HS-5 (cell line): ENCODE results near the gene PIAS1.
A peak's percentile ranks its signal among the peaks of the same experiment; 100 is the strongest.
"Not testable (repeated sequence)": the region's sequence is repeated elsewhere in the genome, so short reads cannot be mapped to it uniquely, and the experiment has no call there.

ENCODE experiments used
- DNase-seq: peaks from one replicate; pipeline ENCODE4 v3.0.0-alpha.2; 2012; ENCODE audit warnings: low read depth

The PIAS1 gene

DNA sequence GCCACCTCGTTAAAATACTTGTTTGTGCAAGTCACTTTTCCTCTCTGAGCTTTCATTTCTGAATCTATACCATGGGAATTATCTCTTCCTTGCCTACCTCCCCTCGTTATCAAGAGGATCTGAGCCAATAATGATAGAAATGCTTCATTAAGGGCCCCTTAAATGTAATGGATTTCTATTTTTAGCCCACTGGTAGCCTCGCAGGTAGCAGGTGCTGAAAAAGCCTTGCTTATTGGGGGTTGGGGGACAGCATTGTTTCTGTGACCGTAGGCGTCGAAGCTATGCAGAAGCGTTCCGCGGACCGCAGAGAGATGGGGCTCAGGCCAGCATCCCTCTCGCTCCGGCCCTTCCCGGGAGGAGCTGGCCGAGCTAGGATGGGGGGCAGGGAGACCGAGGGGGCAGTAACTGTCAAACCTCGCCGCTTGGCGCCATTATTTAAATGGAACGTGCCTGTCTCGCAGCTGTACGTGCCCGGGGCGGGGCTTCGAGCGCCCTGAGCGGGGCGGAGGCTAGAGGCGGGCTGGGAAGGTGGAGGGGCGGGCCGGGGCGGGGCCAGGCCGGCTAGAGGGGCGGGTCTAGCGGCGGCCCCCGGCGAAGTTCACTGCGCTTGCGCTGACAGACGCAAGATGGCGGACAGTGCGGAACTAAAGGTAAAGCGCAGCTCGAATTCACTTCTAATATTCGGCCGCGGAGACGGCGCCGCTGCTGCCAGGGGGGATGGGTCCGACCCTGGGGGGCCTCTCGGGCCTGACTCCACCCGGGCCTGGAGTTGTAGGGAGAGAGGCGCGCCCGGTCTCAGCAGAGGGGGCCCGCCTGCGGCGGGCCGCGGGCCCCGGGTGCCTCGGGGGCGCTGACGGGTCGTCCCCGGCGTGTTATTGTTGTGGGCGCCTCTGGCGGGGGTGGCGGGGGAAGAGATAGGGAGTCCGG is at the start of gene PIAS1:
TSS of gene PIAS1 (plus strand) at position 615 of the 927 bp plus-strand sequence. CDS start at position 627, 12 bp downstream.
- DNase-seq: peak; percentile 48

DNA sequence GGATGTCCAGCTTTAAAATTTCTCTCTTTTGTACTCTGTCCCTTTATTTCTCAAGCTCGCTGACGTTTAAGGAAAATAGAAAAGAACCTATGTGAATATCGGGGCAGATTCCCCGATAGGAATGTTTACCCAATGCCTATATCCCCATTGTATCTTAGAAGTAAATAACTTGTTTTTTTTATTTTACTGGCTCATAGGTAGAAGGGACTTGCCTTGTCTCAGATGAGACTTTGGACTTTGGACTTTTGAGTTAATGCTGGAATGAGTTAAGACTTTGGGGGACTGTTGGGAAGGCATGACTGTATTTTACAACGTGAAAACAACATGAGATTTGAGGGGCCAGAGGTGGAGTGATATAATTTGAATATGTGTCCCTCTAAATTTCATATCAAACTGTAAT is 46.5 kb upstream of the PIAS1 start:
- not testable (repeated sequence) for DNase-seq

DNA sequence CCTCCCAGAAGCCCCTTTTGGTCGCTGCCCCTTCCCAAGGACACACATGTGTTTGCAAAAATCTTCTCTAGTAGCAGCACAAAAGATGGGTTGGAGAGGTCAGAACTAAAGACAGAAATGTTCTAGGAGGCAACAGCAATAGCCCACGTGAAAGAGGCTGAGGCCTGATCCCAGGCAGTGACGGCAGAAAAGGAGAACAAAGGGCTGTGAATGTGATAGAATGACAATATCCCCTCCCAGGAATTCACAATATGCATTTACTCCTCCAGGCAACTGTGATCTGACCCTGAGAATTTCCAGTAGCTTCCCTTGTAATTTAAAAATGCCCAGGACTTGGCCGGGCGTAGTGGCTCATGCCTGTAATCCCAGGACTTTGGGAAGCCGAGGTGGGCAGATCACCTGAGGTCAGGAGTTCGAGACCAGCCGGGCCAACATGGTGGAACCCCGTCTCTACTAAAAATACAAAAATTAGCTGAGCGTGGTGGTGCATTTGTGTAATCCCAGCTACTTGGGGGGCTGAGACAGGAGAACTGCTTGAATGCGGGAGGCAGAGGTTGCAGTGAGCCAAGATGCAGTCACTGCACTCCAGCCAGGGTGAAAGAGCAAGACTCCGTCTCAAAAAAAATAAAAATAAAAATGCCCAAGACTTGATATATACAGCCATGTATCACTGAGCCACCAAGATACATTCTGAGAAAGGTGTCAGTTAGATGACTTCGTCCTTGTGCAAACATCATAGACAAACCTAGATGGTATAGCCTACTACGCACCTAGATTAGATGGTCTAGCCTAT is 43.6 kb upstream of the PIAS1 start:
- no peak for DNase-seq

DNA sequence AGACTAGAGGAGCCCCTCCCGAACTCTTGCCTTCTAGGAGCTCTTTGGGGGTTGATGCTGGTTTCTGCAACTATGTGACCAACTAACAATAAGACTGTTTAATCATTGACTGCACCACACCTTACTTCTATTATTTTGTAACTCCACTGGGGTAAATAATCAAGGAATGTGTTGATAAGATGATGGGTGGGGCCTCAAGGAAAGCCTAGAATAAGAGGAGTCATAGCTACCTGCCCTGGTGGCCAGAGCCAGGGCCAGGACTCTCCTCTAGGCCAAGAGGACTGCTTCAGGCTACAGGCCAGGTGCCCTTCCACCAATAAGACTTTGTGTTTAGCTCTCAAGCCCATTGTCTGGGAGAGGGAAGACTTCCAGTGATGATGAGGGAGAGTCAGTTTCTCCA is 41.2 kb upstream of the PIAS1 start:
- DNase-seq: no peak

DNA sequence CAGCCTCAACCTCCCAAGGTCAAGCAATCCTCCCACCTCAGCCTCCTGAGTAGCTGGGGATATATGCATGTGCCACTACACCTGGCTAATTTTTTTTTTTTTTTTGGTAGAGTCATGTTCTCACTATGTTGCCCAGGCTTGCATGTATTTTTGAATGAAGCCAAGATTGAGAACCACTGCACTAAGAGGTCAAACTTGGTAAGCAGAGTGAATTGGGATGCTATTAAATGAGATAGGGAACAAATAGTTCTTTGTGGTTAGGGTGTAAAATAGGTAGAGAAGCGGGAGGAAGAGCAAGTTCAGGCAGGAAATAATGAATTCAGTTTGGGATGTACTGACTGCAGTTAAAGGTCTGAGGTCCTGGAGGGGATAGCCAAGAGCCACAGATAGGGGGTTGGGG is 39.9 kb upstream of the PIAS1 start:
- no peak for DNase-seq

DNA sequence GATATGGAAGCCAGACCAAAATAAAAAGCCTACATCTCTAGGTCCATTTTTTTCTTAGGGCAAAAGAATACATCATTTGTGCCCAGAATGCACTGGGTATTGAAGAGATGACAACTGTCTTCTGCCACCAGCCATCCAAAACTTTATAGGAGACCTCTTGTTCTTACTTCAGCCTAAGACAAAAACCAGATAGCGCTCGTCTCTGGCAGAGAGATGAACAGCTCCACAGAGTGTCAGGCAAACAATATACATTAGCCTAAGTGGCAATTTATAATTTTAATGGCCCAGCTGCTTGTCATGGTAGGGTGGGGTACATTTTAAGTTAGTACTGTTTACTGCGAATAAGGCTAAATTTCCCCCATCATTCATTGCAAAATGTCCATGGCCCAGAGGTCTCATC is 38.9 kb upstream of the PIAS1 start:
- DNase-seq: no peak

DNA sequence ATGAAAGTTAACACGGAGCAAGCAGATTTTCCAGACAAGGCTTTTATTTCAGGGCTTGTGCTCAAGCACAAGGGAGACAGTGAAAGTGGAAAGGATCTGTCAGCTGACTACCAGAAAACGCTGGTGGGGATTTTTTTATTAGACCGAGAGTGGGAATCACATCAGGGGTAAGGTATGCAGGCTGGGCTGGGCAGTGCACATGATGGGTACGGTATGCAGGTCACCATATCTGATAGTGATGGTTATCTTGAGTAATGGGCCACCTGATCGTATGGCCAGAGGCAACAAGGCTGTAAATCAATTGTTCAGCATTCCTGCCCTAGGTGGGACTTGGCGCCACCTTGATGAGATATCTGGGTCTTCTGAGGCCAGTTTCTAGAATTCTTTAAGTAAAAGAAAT is 36.9 kb upstream of the PIAS1 start:
- no peak for DNase-seq

DNA sequence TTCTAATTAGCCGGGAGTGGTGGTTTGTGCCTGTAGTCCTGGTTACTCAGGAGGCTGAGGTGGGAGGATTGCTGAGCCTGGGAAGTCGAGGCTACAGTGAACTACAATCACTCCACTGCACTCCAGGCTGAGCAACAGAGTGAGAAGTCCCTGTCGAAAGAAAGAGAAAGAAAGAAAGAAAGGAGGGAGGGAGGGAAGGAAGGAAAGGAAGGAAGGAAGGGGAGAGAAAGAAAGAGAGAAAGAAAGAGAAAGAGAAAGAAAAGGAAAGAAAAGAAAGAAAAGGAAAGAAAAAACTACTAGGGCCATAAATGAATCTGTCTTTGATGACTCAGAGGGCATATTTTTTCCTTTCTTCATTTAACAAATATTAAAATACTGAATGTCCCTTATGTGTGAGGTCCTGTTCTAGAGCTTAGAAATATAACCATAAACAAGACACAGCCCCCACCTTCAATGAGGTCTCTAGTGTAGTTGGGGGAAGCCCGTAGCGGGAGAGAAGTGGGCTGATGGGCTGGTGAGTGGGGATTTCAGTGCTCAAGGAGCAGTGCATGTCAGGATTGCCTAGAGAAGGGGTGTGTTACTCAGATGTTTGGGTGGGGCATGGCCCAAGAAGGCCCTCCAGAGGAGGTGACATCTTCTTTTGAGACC is 35.2 kb upstream of the PIAS1 start:
- no peak for DNase-seq

DNA sequence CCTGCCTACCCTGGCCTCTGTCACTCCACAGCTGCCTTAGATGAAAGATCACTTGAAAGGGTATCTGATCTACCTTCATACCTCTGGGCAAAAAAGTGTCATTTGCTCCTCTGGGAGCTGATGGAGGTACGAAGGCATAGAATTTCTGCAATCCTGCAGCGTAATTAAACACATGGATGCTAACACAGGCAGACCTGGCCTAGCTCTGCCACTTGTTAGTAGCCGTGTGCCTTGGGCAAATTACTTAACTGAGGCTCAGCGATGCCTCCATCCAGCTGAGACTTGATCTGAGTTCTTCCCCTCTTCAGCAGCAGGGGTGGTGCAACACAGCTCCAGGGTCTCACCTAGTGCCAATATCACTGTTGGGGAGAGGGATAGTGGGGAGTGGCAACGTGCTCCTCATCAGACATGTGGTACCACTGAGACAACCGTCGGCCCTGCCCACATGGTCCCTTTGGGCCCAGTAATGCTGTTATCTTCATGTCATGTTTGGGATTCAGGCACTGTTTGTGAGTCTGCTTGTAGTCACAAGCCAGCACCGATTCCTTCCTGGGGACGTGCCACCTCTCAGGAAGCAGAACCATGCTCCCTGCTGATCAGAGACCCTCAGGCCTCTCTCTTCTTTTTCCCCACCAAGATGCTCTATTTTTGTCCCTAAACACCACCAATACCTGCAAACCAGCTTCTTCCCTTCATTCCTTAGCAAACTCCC is 34.1 kb upstream of the PIAS1 start:
- no peak for DNase-seq

DNA sequence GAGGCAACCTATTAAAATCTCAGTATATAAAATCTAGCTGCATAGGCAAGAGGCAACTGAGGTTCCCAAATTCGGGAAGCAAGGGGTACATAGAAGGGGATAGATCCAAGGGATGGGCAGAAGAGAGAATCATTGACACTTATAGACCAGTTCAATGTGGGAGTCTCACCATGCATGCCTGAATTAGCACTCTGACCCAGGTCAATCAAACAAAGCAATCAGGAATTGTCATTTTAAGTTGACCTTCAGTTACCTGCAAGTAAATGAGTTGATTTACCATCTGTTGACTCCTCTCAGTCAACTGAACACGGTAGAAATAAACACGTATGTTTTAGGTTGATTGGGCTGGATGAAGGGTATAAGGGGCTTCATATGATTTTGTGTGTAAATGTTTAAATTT is 33.4 kb upstream of the PIAS1 start:
- DNase-seq: no peak

DNA sequence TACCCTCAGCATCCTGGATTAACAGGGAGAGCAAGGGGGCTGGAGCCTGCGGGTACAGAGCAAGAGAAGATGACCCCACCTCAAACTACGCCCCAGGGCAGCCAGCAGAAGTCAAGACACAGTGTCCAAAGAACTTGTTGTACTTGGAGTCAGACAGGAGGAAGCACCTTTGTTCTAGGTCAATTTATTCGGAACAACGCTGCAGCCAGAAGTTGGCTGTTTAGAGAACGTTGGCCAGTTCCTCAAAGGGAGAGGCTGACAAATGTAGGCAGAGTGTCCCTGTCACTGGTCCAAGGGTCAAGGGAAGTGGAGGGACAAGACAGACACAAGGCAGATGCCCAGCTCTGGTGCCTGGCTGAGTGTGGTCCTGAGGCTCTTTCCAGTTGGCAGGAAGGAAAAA is 32.1 kb upstream of the PIAS1 start:
- DNase-seq: no peak

DNA sequence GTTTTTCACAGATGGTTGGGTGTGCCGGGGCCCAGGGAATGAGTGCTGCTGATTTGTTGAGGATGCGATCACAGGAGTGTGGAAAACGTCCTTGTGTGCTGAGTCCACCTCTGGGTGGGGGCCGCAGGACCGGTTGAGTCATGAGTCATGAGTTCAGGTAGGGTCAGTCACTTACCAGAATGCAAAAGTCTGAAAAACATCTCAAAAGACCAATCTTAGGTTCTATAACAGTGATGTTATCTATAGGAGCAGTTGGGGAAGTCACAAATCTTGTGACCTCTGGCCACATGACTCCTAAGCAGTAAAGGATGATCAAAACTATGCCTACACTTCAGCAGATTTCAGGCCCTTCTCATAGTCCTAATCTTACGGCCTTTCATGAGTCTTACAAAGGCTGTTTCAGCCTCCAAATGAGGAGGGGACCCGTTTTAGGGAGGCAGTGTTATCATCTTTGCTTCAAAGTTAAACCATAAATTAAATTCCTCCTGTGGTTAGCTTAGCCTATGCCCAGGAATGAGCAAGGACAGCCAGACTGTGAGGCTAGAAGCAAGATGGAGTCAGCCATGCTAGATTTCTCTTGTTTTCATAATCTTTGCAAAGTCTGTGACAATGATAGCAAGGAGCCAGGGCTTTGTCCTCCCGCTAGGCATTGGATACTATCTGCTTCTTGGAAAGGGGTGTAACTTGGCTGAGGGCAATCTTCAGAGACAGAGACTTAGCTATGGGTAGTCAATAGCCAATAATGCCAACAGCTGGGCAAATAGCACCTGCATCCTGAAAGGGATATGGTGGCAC is 30.6 kb upstream of the PIAS1 start:
- no peak for DNase-seq

DNA sequence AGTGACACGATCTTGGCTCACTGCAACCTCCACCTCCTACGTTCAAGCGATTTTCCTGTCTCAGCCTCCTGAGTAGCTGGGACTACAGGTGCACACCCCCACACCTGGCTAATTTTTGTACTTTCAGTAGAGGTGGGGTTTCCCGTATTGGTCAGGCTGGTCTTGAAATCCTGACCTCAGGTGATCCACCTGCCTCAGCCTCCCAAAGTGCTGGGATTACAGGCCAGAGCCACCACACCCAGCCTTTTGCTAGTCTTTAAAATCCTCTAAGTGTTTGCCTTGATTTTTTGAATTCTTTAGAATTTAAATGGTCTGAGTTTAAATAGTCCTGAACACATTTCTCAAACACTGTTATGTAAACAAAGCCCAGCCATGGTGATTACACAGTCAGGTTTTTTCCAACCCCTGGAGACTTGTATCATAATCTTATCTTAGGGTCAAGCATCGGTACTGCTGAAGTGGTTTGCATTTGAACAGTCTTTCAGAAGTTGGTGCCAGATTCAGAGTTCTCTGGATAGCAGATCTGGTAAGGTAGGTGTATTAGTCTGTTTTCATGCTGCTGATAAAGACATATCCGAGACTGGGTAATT is 28.2 kb upstream of the PIAS1 start:
- DNase-seq: no peak

DNA sequence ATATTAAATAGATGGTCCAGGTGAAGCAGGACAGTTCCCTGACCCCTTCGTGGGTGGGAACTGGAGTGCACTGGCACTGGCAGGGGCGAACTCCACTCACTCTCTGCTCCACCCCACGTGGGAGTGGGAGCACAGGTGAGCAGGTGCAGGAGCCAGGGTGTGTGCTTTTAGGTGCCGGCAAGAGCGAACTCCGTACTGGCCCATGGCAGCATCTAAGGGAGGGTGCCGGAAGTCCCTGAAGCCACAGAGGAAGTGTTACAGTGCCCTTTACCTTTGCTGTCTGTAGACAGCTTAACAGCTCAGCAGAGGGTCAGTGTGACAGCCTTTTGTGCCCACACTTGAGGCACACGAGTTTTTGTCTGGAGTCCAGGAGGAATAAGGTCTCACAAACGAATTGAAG is 26.7 kb upstream of the PIAS1 start:
- DNase-seq: no peak

DNA sequence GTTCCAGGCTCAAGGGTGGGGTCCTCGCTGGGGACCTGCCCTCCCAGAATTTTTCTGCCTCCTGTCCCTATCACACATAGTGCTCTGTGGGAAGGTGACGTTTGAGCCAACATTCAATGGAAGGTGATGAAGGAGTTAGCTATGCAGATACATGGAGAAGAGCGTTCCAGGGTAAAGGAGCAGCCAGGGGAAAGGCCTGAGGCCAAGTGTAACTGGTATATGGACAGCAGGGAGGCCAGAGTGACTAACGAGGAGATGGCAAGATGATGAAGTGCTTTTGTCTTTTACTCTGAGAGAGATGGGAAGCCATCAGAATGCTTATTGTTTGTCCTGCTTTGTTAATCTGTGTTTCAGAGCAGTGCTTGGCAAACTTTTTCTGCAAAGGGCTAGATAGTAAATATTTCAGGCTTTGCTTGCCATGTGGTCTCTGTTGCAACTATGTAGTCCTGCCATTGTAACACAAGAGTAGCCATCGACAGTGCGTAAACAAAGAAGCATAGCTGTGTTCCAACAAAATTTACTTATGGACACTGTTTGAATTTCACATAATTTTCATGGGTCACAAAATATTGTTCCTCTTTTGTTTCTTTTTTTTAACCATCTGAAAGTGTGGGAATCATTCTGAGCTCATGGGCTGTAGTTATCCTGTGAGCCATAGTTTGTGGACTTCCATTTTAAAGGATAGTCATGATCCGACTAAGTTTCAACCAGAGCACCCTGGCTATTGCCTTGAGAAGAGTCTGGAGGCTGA is 25.8 kb upstream of the PIAS1 start:
- no peak for DNase-seq

DNA sequence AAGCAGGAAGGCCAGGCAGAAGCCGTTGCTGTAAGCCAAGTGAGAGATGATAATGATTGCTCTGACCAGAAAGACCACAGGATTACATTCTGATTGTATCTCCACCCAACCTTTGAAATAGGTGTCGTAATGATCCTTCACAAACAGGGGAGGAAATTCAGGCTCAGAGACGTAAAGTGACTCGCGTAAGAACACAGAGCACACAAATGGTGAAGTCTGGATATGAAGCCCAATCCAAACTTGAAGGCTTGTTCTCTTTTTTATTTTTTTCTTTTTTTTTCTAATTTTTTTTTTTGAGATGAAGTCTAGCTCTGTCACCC is 25.3 kb upstream of the PIAS1 start:
- DNase-seq: no peak

DNA sequence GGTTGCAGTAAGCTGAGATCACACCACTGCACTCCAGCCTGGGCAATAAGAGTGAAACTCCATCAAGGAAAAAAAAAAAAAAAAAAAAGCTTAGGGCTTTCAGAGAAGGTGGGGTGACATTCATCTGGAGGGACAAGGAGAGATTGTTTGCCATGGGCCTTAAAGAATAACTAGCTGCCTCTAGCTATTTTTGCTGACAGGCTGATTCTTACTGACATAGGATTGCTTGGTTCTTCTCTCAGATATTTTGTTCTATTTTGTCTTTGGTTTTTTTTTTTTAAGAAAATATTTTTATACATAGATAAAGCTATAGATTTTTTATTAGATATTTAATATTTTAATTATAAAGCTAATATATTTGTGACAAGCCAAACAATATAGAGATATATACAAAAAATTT is 24.2 kb upstream of the PIAS1 start:
- no peak for DNase-seq

DNA sequence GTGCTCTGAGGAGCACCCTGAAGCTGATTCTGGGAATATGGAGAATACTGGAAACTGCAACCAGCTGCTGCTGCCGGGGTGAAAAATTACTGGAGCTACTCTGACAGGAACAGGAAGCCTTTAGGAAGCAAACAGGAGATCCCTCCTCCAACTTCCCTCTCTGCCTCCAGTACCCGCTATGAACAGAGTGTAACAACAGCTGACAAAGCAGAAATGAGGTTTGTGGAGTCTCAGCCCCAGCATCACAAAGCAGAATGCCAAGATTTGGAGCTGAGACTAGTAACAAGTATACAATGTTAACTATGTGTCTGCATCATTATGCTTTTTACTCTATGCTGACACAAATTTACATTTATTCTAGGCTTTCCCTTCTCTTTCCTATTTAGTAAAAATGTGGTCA is 22.7 kb upstream of the PIAS1 start:
- DNase-seq: no peak

DNA sequence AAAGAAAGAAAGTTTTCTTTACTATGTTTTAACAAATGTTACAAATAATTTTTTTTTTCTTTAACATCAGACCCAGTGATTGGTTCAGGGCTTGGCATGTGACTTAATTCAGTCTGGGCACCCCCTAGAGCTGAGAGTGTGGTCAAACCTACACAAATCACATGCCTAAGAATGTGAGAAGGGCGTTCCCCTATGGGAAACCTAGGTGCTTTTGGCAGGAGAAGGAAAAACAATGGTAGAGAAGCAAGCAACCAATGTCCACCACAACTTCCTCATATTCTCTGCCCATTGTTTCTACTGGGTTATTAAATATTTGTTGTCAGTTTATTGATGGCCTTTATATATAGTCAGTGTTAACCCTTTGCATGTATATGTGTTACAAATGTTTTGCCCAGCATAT is 21.4 kb upstream of the PIAS1 start:
- no peak for DNase-seq

DNA sequence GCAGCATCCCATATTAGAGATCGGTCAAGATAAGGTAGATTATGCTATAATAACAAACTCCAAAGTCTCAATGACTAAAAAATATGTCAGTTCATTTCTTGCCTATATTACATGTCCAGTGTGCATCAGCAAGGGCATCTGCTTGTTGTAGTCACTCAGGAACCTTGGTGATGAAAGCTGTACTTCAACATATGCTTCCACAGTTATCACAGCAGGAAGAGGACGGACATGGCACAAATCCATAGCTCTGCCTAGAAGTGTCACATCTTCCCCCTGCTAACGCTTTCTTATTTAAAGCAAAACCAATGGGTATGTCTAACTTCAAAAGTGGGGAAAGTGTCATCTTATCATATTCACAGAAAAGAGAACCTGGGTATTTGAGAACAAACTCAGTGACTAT is 20.0 kb upstream of the PIAS1 start:
- no peak for DNase-seq
